GM21390 (cell line): ENCODE data around the gene NEK10.
"Not testable (repeated sequence)": the region's sequence is repeated elsewhere in the genome, so short reads cannot be mapped to it uniquely, and the experiment has no call there.

ENCODE experiments used
- ATAC-seq: cut with Tn5 transposase; IDR thresholded peaks from one replicate; pipeline ENCODE4 v1.9.1; 2021; ENCODE audit not compliant: unreplicated experiment

The NEK10 gene

GRCh38 chr3:27354588-27355203 is 14.5 kb downstream of the NEK10 start:
- ATAC-seq = no peak

GRCh38 chr3:27354161-27354560 is 15.0 kb downstream of the NEK10 start:
- ATAC-seq = no peak

GRCh38 chr3:27353221-27353620 is 16.0 kb downstream of the NEK10 start:
- no peak for ATAC-seq

- no peak for ATAC-seq
Measured at GRCh38 chr3:27352047-27352446, 17.1 kb downstream of the NEK10 start.

GRCh38 chr3:27349832-27350231 is 19.4 kb downstream of the NEK10 start:
- peak; percentile 69 for ATAC-seq

GRCh38 chr3:27345959-27346865 is 23.0 kb downstream of the NEK10 start:
- ATAC-seq = no peak

- no peak for ATAC-seq
Measured at GRCh38 chr3:27345493-27345892, 23.7 kb downstream of the NEK10 start.

- ATAC-seq = no peak
Measured at GRCh38 chr3:27345045-27345444, 24.1 kb downstream of the NEK10 start.

GRCh38 chr3:27344192-27344591 is 25.0 kb downstream of the NEK10 start:
- no peak for ATAC-seq

- no peak for ATAC-seq
Measured at GRCh38 chr3:27342267-27342666, 26.9 kb downstream of the NEK10 start.

- peak; percentile 90 for ATAC-seq
Measured at GRCh38 chr3:27340534-27340933, 28.6 kb downstream of the NEK10 start.

GRCh38 chr3:27335571-27335970 is 33.6 kb downstream of the NEK10 start:
- ATAC-seq = no peak

GRCh38 chr3:27333843-27334242 is 35.3 kb downstream of the NEK10 start:
- no peak for ATAC-seq

- not testable (repeated sequence) for ATAC-seq
Measured at GRCh38 chr3:27328982-27329762, 40.0 kb downstream of the NEK10 start.

- ATAC-seq = no peak
Measured at GRCh38 chr3:27326629-27327545, 42.3 kb downstream of the NEK10 start.

GRCh38 chr3:27326202-27326601 is 43.0 kb downstream of the NEK10 start:
- no peak for ATAC-seq

GRCh38 chr3:27325419-27325818 is 43.8 kb downstream of the NEK10 start:
- no peak for ATAC-seq

GRCh38 chr3:27324686-27325085 is 44.5 kb downstream of the NEK10 start:
- ATAC-seq = no peak

- ATAC-seq = no peak
Measured at GRCh38 chr3:27323087-27323570, 46.1 kb downstream of the NEK10 start.

GRCh38 chr3:27322634-27323033 is 46.5 kb downstream of the NEK10 start:
- no peak for ATAC-seq
